H9 (cell line): ENCODE results near the gene ERVK3-1. TPM values are rescaled to one million over a fixed set of nuclear protein-coding genes. Genes with fewer than 3 reads are reported as not detected.

Experiments used
- DNase-seq: peaks from one replicate; pipeline ENCODE4 v3.0.0-alpha.2; 2017
- H2AFZ ChIP-seq: one replicate; pipeline ENCODE4 v1.6.1; 2013; ENCODE audit warnings: mild to moderate bottlenecking, low read length, control low read depth, moderate library complexity
- H2AK5ac ChIP-seq: 2 replicates; pipeline ENCODE4 v1.6.1; 2013; ENCODE audit warnings: low read length, control low read depth, mixed read lengths; ENCODE audit not compliant: insufficient read length
- H2BK120ac ChIP-seq: one replicate; pipeline ENCODE4 v1.6.1; 2013; ENCODE audit warnings: low read depth, mild to moderate bottlenecking, low read length, control low read depth, inconsistent platforms; ENCODE audit not compliant: poor library complexity, severe bottlenecking
- H2BK12ac ChIP-seq: 2 replicates; pipeline ENCODE4 v1.6.1; 2013; ENCODE audit warnings: low read length, control low read depth, mixed read lengths, low read depth; ENCODE audit not compliant: insufficient read length
- H2BK15ac ChIP-seq: 2 replicates; pipeline ENCODE4 v1.6.1; 2013; ENCODE audit warnings: low read depth, low read length, control low read depth
- H2BK20ac ChIP-seq: one replicate; pipeline ENCODE4 v1.6.1; 2013; ENCODE audit warnings: low read depth, mild to moderate bottlenecking, low read length, control low read depth, inconsistent platforms; ENCODE audit not compliant: poor library complexity, severe bottlenecking
- H2BK5ac ChIP-seq: 2 replicates; pipeline ENCODE4 v1.6.1; 2013; ENCODE audit warnings: low read length, control low read depth, mixed read lengths; ENCODE audit not compliant: insufficient read length
- H3K14ac ChIP-seq: 2 replicates; pipeline ENCODE4 v1.6.1; 2013; ENCODE audit warnings: low read length, control low read depth; ENCODE audit not compliant: insufficient read depth
- H3K18ac ChIP-seq: 2 replicates; pipeline ENCODE4 v1.6.1; 2013; ENCODE audit warnings: low read depth, mild to moderate bottlenecking, mixed read lengths, low read length, control low read depth; ENCODE audit not compliant: insufficient read length
- H3K23ac ChIP-seq: 2 replicates; pipeline ENCODE4 v1.6.1; 2013; ENCODE audit warnings: low read length, control low read depth, mixed read lengths, low read depth; ENCODE audit not compliant: insufficient read length
- H3K23me2 ChIP-seq: 2 replicates; pipeline ENCODE4 v1.6.1; 2013; ENCODE audit warnings: low read depth, mild to moderate bottlenecking, mixed read lengths, low read length, control low read depth; ENCODE audit not compliant: insufficient read length, poor library complexity, severe bottlenecking
- H3K27ac ChIP-seq: 2 replicates; pipeline ENCODE4 v1.5.1; 2013; ENCODE audit warnings: low read length, control low read depth, mixed read lengths, low read depth; ENCODE audit not compliant: insufficient read length
- H3K27me3 ChIP-seq: 2 replicates; pipeline ENCODE4 v1.6.1; 2013; ENCODE audit warnings: low read length, control low read depth, inconsistent platforms; ENCODE audit not compliant: insufficient read depth
- H3K4ac ChIP-seq: 2 replicates; pipeline ENCODE4 v1.6.1; 2013; ENCODE audit warnings: low read depth, mild to moderate bottlenecking, control low read depth, inconsistent platforms, low read length, moderate library complexity
- H3K4me1 ChIP-seq: 2 replicates; pipeline ENCODE4 v1.6.1; 2013; ENCODE audit warnings: low read length, control low read depth, inconsistent platforms; ENCODE audit not compliant: insufficient read depth
- H3K4me2 ChIP-seq: 2 replicates; pipeline ENCODE4 v1.6.1; 2013; ENCODE audit warnings: low read length, control low read depth, mixed read lengths; ENCODE audit not compliant: insufficient read length, insufficient read depth
- H3K56ac ChIP-seq: 2 replicates; pipeline ENCODE4 v1.6.1; 2013; ENCODE audit warnings: low read depth, mild to moderate bottlenecking, mixed read lengths, low read length, control low read depth; ENCODE audit not compliant: insufficient read length
- H3K79me1 ChIP-seq: 2 replicates; pipeline ENCODE4 v1.6.1; 2013; ENCODE audit warnings: low read depth, mild to moderate bottlenecking, moderate library complexity, low read length, control low read depth, inconsistent platforms; ENCODE audit not compliant: insufficient read depth, poor library complexity, severe bottlenecking
- H3K79me2 ChIP-seq: 2 replicates; pipeline ENCODE4 v1.6.1; 2013; ENCODE audit warnings: low read length, control low read depth, inconsistent platforms; ENCODE audit not compliant: insufficient read depth
- H3K9ac ChIP-seq: 2 replicates; pipeline ENCODE4 v1.6.1; 2013; ENCODE audit warnings: low read length, control low read depth, mixed read lengths; ENCODE audit not compliant: insufficient read length; ENCODE audit errors: extremely low read depth
- H3K9me3 ChIP-seq: one replicate; pipeline ENCODE4 v1.6.1; 2013; ENCODE audit warnings: low read depth, low read length, inconsistent platforms; ENCODE audit not compliant: control insufficient read depth
- H3T11ph ChIP-seq: one replicate; pipeline ENCODE4 v1.6.1; 2013; ENCODE audit warnings: mild to moderate bottlenecking, low read length, control low read depth, inconsistent platforms
- H4K20me1 ChIP-seq: one replicate; pipeline ENCODE4 v1.6.1; 2013; ENCODE audit not compliant: control insufficient read depth, insufficient read length, insufficient read depth
- H4K5ac ChIP-seq: 2 replicates; pipeline ENCODE4 v1.6.1; 2013; ENCODE audit warnings: low read depth, mild to moderate bottlenecking, mixed read lengths, low read length, control low read depth; ENCODE audit not compliant: insufficient read length
- H4K8ac ChIP-seq: replicated peaks from 2 replicates; pipeline ENCODE4 v1.6.1; 2013; ENCODE audit warnings: low read length, control low read depth, mixed read lengths, low read depth; ENCODE audit not compliant: insufficient read length
- H4K91ac ChIP-seq: 2 replicates; pipeline ENCODE4 v1.6.1; 2013; ENCODE audit warnings: low read depth, mild to moderate bottlenecking, moderate library complexity, mixed read lengths, low read length, control low read depth; ENCODE audit not compliant: insufficient read length
- H3K27ac Mint-ChIP-seq, 3 experiments: 2 replicates in 2 of 3; 3 replicates in 1 of 3; pipeline ENCODE4 v1.8.0; 2020 to 2021; ENCODE audit warnings: mixed read lengths in 3 of 3, mild to moderate bottlenecking in 1 of 3, moderate library complexity in 1 of 3
- H3K27me3 Mint-ChIP-seq: 2 replicates; pipeline ENCODE4 v1.8.0; 2021; ENCODE audit warnings: low read depth, mild to moderate bottlenecking, moderate library complexity, mixed read lengths
- H3K36me3 Mint-ChIP-seq, 3 experiments: 2 replicates in 2 of 3; 3 replicates in 1 of 3; pipeline ENCODE4 v1.8.0; 2020 to 2021; ENCODE audit warnings: low read depth in 3 of 3, mixed read lengths in 3 of 3; ENCODE audit not compliant: insufficient read depth in 1 of 3
- H3K4me1 Mint-ChIP-seq, 2 experiments: 2 replicates each; pipeline ENCODE4 v1.8.0; 2020; ENCODE audit warnings: mixed read lengths in 2 of 2
- H3K4me3 Mint-ChIP-seq, 2 experiments: 2 replicates in 1 of 2; 3 replicates in 1 of 2; pipeline ENCODE4 v1.8.0; 2020 to 2021; ENCODE audit warnings: mild to moderate bottlenecking in 2 of 2, mixed read lengths in 2 of 2, moderate library complexity in 1 of 2
- H3K9me3 Mint-ChIP-seq, 2 experiments: 2 replicates in 1 of 2; 3 replicates in 1 of 2; pipeline ENCODE4 v1.8.0; 2020; ENCODE audit warnings: mild to moderate bottlenecking in 2 of 2, mixed read lengths in 2 of 2, moderate library complexity in 1 of 2
- WGBS: extraction: QIAGEN DNeasy Blood & Tissue Kit; methylation state at CpG from one replicate; pipeline ENCODE4 v1.1.7; 2013; ENCODE audit warnings: missing lambda C conversion rate, low lambda C conversion rate, mixed read lengths; ENCODE audit not compliant: insufficient read length; ENCODE audit errors: extremely low coverage; 5-methylcytosine and 5-hydroxymethylcytosine counted together
- total RNA-seq: library from RNA; stranded (reverse); gene quantifications from 2 replicates; pipeline ENCODE4 v1.2.1, GENCODE V29; 2021
- TF ChIP-seq, protein P1 (sequence below): fragments of 200-600 bp; sonication (generic); conservative IDR thresholded peaks from 3 replicates; pipeline ENCODE4 v1.8.0; 2021; ENCODE audit warnings: antibody characterized with exemption, mild to moderate bottlenecking

ERVK3-1 gene
- total RNA-seq, 1 experiment from 2014 or later: 43.7 TPM

GRCh38 chr19:58319241-58319640 is 14.1 kb downstream of the ERVK3-1 start:
- no peak for DNase-seq
- Mint-ChIP-seq H3K27me3 (no peaks in the 10 kb centered on the region), H3K9me3 (no peaks in the 10 kb centered on the region), H3K4me1 (no peaks in the 10 kb centered on the region), H3K4me3 (no peak overlapping the region), H3K36me3 (peaks cover 7 to 18% (median 13%) of the 10 kb centered on the region in 3 experiments; a peak in 6 of 7 replicates), H3K27ac (no peak overlapping the region)
- Histone ChIP-seq H2BK120ac (no peak overlapping the region), H4K20me1 (no peaks in the 10 kb centered on the region), H3T11ph (no peak overlapping the region), H2BK12ac (no peak overlapping the region), H3K9ac (no peak overlapping the region), H3K56ac (no peak overlapping the region), H4K8ac (no peak overlapping the region), H3K14ac (no peak overlapping the region; the same call in 1 of the 2 replicates), H3K4me1 (no peaks in the 10 kb centered on the region), H2AK5ac (no peak overlapping the region), H2BK5ac (no peak overlapping the region), H3K79me1 (no peaks in the 10 kb centered on the region), H2BK20ac (no peak overlapping the region), H3K18ac (no peak overlapping the region), H3K9me3 (no peaks in the 10 kb centered on the region), H2BK15ac (no peak overlapping the region), H3K27me3 (no peaks in the 10 kb centered on the region), H3K23me2 (no peaks in the 10 kb centered on the region), H3K4ac (no peak overlapping the region), H4K91ac (no peak overlapping the region), H2AFZ (no peak overlapping the region), H3K27ac (no peak overlapping the region), H4K5ac (no peak overlapping the region), H3K23ac (no peak overlapping the region), H3K4me2 (no peak overlapping the region), H3K79me2 (no peaks in the 10 kb centered on the region)
- TF ChIP-seq, protein P1, sequence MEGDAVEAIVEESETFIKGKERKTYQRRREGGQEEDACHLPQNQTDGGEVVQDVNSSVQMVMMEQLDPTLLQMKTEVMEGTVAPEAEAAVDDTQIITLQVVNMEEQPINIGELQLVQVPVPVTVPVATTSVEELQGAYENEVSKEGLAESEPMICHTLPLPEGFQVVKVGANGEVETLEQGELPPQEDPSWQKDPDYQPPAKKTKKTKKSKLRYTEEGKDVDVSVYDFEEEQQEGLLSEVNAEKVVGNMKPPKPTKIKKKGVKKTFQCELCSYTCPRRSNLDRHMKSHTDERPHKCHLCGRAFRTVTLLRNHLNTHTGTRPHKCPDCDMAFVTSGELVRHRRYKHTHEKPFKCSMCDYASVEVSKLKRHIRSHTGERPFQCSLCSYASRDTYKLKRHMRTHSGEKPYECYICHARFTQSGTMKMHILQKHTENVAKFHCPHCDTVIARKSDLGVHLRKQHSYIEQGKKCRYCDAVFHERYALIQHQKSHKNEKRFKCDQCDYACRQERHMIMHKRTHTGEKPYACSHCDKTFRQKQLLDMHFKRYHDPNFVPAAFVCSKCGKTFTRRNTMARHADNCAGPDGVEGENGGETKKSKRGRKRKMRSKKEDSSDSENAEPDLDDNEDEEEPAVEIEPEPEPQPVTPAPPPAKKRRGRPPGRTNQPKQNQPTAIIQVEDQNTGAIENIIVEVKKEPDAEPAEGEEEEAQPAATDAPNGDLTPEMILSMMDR: no peak
- no CpG with 5 or more reads among the region's 10 CpGs for WGBS
